ENCODE results near the gene KPNB1.

GRCh38 chr17:47653442-47653841, 3.7 kb downstream of the KPNB1 start:
- no peak for TF ChIP-seq POLR2A (IDR thresholded peaks at IDR 0.05)
- TF ChIP-seq, protein P1, sequence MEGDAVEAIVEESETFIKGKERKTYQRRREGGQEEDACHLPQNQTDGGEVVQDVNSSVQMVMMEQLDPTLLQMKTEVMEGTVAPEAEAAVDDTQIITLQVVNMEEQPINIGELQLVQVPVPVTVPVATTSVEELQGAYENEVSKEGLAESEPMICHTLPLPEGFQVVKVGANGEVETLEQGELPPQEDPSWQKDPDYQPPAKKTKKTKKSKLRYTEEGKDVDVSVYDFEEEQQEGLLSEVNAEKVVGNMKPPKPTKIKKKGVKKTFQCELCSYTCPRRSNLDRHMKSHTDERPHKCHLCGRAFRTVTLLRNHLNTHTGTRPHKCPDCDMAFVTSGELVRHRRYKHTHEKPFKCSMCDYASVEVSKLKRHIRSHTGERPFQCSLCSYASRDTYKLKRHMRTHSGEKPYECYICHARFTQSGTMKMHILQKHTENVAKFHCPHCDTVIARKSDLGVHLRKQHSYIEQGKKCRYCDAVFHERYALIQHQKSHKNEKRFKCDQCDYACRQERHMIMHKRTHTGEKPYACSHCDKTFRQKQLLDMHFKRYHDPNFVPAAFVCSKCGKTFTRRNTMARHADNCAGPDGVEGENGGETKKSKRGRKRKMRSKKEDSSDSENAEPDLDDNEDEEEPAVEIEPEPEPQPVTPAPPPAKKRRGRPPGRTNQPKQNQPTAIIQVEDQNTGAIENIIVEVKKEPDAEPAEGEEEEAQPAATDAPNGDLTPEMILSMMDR (IDR thresholded peaks at IDR 0.05), result no peak
- no peak for TF ChIP-seq POLR2AphosphoS5 (IDR thresholded peaks at IDR 0.05)

Data from prostate gland (tissue), 2 donors.